SK-N-DZ (cell line): ENCODE measurements around the gene ARGLU1.

Source experiments
- DNase-seq: peaks from one replicate; pipeline ENCODE4 v3.0.0-alpha.2; 2015; ENCODE audit warnings: low spot score

Gene ARGLU1

GRCh38 chr13:106503730-106504453, 64.0 kb downstream of the ARGLU1 start:
- DNase-seq = no peak

GRCh38 chr13:106503272-106503671, 64.7 kb downstream of the ARGLU1 start:
- no peak for DNase-seq

GRCh38 chr13:106500445-106500844, 67.5 kb downstream of the ARGLU1 start:
- no peak for DNase-seq

- DNase-seq = no peak
Measured at GRCh38 chr13:106499896-106500295, 68.0 kb downstream of the ARGLU1 start.

GRCh38 chr13:106499113-106499512, 68.8 kb downstream of the ARGLU1 start:
- no peak for DNase-seq

GRCh38 chr13:106498571-106498970, 69.4 kb downstream of the ARGLU1 start:
- DNase-seq = no peak

GRCh38 chr13:106498158-106498557, 69.8 kb downstream of the ARGLU1 start:
- DNase-seq = no peak

GRCh38 chr13:106497079-106497478, 70.9 kb downstream of the ARGLU1 start:
- no peak for DNase-seq

GRCh38 chr13:106496072-106496997, 71.6 kb downstream of the ARGLU1 start:
- DNase-seq = no peak

- DNase-seq = no peak
Measured at GRCh38 chr13:106494936-106495335, 73.0 kb downstream of the ARGLU1 start.

- DNase-seq = no peak
Measured at GRCh38 chr13:106494506-106494905, 73.4 kb downstream of the ARGLU1 start.

GRCh38 chr13:106493533-106494220, 74.3 kb downstream of the ARGLU1 start:
- DNase-seq = no peak

- no peak for DNase-seq
Measured at GRCh38 chr13:106492588-106493475, 75.1 kb downstream of the ARGLU1 start.

- DNase-seq = no peak
Measured at GRCh38 chr13:106491928-106492587, 75.9 kb downstream of the ARGLU1 start.
